ENCODE data around the gene BHLHE40. TPM values are rescaled to one million over a fixed set of nuclear protein-coding genes. Genes with fewer than 3 reads are reported as not detected.
A peak's percentile ranks its signal among the peaks of the same experiment; 100 is the strongest.

Gene BHLHE40
- total and polyA plus RNA-seq, 4 experiments from 2014 or later = 33.0 to 45.8 (median 39.7) TPM

GRCh38 chr3:5010706-5011554 is 31.7 kb downstream of the BHLHE40 start:
- CTCF ChIA-PET (ENCODE audit: partially characterized antibody) = interaction anchor here (1.2 to 3.3 kb wide), 5 partner anchors 8 to 299 kb away, joined by 3 to 10 read pairs (median 4); partner anchors contain the start of gene BHLHE40
- Mint-ChIP-seq H3K4me1 (peaks cover 27 to 67% (median 46%) of the 10 kb centered on the region in 4 donors), H3K36me3 (peaks cover 0 to 1% of the 10 kb centered on the region in 2 donors)

GRCh38 chr3:5011555-5012256 is 32.5 kb downstream of the BHLHE40 start:
- Histone ChIP-seq H3K4me3 (ENCODE audit: low read length in 2 of 2) (no peak overlapping the region), H3K36me3 (ENCODE audit: insufficient read depth, low read length) (no peaks in the 10 kb centered on the region), H3K27ac (ENCODE audit: low read depth, low read length) (no peak overlapping the region), H3K27me3 (ENCODE audit: insufficient read depth, low read length) (no peaks in the 10 kb centered on the region), H3K4me1 (ENCODE audit: insufficient read depth, low read length) (peaks cover 53% of the 10 kb centered on the region), H3K9me3 (ENCODE audit: control insufficient read depth in 1 of 2, low read length in 2 of 2) (no peaks in the 10 kb centered on the region)
- peaks cover 0 to under 1% of the 10 kb centered on the region in 2 donors for H3K36me3 Mint-ChIP-seq
- no peaks in the 10 kb centered on the region for H3K27me3 Mint-ChIP-seq
- CTCF ChIA-PET (ENCODE audit: partially characterized antibody) = interaction anchor here (0.7 to 3.3 kb wide), 7 partner anchors 11 to 300 kb away, joined by 3 to 10 read pairs (median 4); partner anchors contain the start of gene BHLHE40
- DNase-seq = no peak
- no peaks in the 10 kb centered on the region for H3K9me3 Mint-ChIP-seq
- H3K4me1 Mint-ChIP-seq = peaks cover 30 to 68% (median 49%) of the 10 kb centered on the region in 4 donors
- H3K4me3 Mint-ChIP-seq = peak overlapping the region in 1 of 8 donors; percentile 53
- intact Hi-C loops (cut with micrococcal nuclease) = no loop called here
- POLR2A ChIA-PET (ENCODE audit: partially characterized antibody) = interaction anchor here (1.4 to 25.1 kb wide), 5 partner anchors 8 to 29 kb away, joined by 4 to 580 read pairs (median 8); partner anchors contain the start of gene BHLHE40
- H3K27ac Mint-ChIP-seq = peak overlapping the region in 6 of 7 donors; percentile 54 to 81 (median 66)

More at GRCh38 chr3:5010706-5011554, 31.7 kb downstream of the BHLHE40 start:
- H3K4me3 ChIP-seq (ENCODE audit: low read length in 2 of 2) = no peak overlapping the region
- peak overlapping the region in 4 of 8 donors; percentile 44 to 73 (median 52) for H3K4me3 Mint-ChIP-seq
- no peaks in the 10 kb centered on the region for H3K9me3 ChIP-seq (ENCODE audit: control insufficient read depth in 1 of 2, low read length in 2 of 2)
- H3K4me1 ChIP-seq (ENCODE audit: insufficient read depth, low read length) = peaks cover 51% of the 10 kb centered on the region
- no peaks in the 10 kb centered on the region for H3K9me3 Mint-ChIP-seq
- POLR2A ChIA-PET (ENCODE audit: partially characterized antibody) = interaction anchor here (1.2 to 25.1 kb wide), 5 partner anchors 9 to 29 kb away, joined by 3 to 580 read pairs (median 8); partner anchors contain the start of gene BHLHE40
- DNase-seq = peak; percentile 44 to 61 (median 53)
- intact Hi-C loops (cut with micrococcal nuclease) = no loop called here
- H3K27me3 ChIP-seq (ENCODE audit: insufficient read depth, low read length) = no peaks in the 10 kb centered on the region
- H3K36me3 ChIP-seq (ENCODE audit: insufficient read depth, low read length) = no peaks in the 10 kb centered on the region
- peak overlapping the region; percentile 54 to 89 (median 79) for H3K27ac Mint-ChIP-seq
- no peaks in the 10 kb centered on the region for H3K27me3 Mint-ChIP-seq
- no peak overlapping the region for H3K27ac ChIP-seq (ENCODE audit: low read depth, low read length)

GRCh38 chr3:5012367-5012766 is 33.1 kb downstream of the BHLHE40 start:
- peak overlapping the region in 6 of 7 donors; percentile 51 to 77 (median 61) for H3K27ac Mint-ChIP-seq
- Histone ChIP-seq H3K4me1 (ENCODE audit: insufficient read depth, low read length) (peaks cover 53% of the 10 kb centered on the region), H3K4me3 (ENCODE audit: low read length in 2 of 2) (no peak overlapping the region), H3K27me3 (ENCODE audit: insufficient read depth, low read length) (no peaks in the 10 kb centered on the region), H3K9me3 (ENCODE audit: control insufficient read depth in 1 of 2, low read length in 2 of 2) (no peaks in the 10 kb centered on the region), H3K27ac (ENCODE audit: low read depth, low read length) (no peak overlapping the region), H3K36me3 (ENCODE audit: insufficient read depth, low read length) (no peaks in the 10 kb centered on the region)
- ChIA-PET CTCF (ENCODE audit: partially characterized antibody) (interaction anchor here (0.7 to 3.3 kb wide), 5 partner anchors 10 to 301 kb away, joined by 4 to 10 read pairs (median 5); partner anchors contain the start of gene BHLHE40), POLR2A (ENCODE audit: partially characterized antibody) (interaction anchor here (1.4 to 25.1 kb wide), 4 partner anchors 10 to 30 kb away, joined by 4 to 580 read pairs (median 7); partner anchors contain the start of gene BHLHE40)
- H3K9me3 Mint-ChIP-seq = no peaks in the 10 kb centered on the region
- H3K4me1 Mint-ChIP-seq = peaks cover 31 to 68% (median 49%) of the 10 kb centered on the region in 4 donors
- intact Hi-C loops (cut with micrococcal nuclease) = no loop called here
- no peaks in the 10 kb centered on the region for H3K27me3 Mint-ChIP-seq
- DNase-seq = no peak
- peak overlapping the region in 1 of 8 donors; percentile 53 for H3K4me3 Mint-ChIP-seq
- no peaks in the 10 kb centered on the region for H3K36me3 Mint-ChIP-seq

- H3K4me1 ChIP-seq (ENCODE audit: insufficient read depth, low read length) = peaks cover 58% of the 10 kb centered on the region
- no peak overlapping the region for H3K4me3 ChIP-seq (ENCODE audit: low read length in 2 of 2)
- H3K4me1 Mint-ChIP-seq = peaks cover 38 to 71% (median 54%) of the 10 kb centered on the region in 4 donors
- intact Hi-C loops (cut with micrococcal nuclease) = no loop called here
- H3K9me3 ChIP-seq (ENCODE audit: control insufficient read depth in 1 of 2, low read length in 2 of 2) = no peaks in the 10 kb centered on the region
- H3K27me3 Mint-ChIP-seq = no peaks in the 10 kb centered on the region
- H3K36me3 Mint-ChIP-seq = no peaks in the 10 kb centered on the region
- POLR2A ChIA-PET (ENCODE audit: partially characterized antibody) = interaction anchor here (1.0 to 25.1 kb wide), 4 partner anchors 9 to 191 kb away, joined by 3 to 580 read pairs (median 6); partner anchors contain the start of gene BHLHE40
- CTCF ChIA-PET (ENCODE audit: partially characterized antibody) = interaction anchor here (1.1 to 2.0 kb wide), 3 partner anchors 9 to 302 kb away, joined by 4 to 9 read pairs (median 5); partner anchors contain the start of gene BHLHE40
- no peaks in the 10 kb centered on the region for H3K9me3 Mint-ChIP-seq
- no peak overlapping the region for H3K27ac ChIP-seq (ENCODE audit: low read depth, low read length)
- H3K27ac Mint-ChIP-seq = peak overlapping the region in 1 of 7 donors; percentile 54
- DNase-seq = no peak
- no peaks in the 10 kb centered on the region for H3K27me3 ChIP-seq (ENCODE audit: insufficient read depth, low read length)
- H3K36me3 ChIP-seq (ENCODE audit: insufficient read depth, low read length) = no peaks in the 10 kb centered on the region
- H3K4me3 Mint-ChIP-seq = no peak overlapping the region
These were observed 34.0 kb downstream of the BHLHE40 start for GRCh38 chr3:5013021-5013906.

GRCh38 chr3:5014391-5014790 is 35.2 kb downstream of the BHLHE40 start:
- Mint-ChIP-seq H3K36me3 (no peaks in the 10 kb centered on the region), H3K27ac (peak overlapping the region; percentile 6 to 95 (median 67)), H3K4me1 (peaks cover 42 to 74% (median 59%) of the 10 kb centered on the region in 4 donors), H3K4me3 (no peak overlapping the region), H3K9me3 (no peaks in the 10 kb centered on the region), H3K27me3 (no peaks in the 10 kb centered on the region)
- H3K27ac ChIP-seq (ENCODE audit: low read depth, low read length) = no peak overlapping the region
- intact Hi-C loops (cut with micrococcal nuclease) = no loop called here
- CTCF ChIA-PET (ENCODE audit: partially characterized antibody) = interaction anchor here (2.0 kb wide), 1 partner anchor 34 kb away, joined by 9 read pairs; the partner anchor contains the start of gene BHLHE40
- H3K36me3 ChIP-seq (ENCODE audit: insufficient read depth, low read length) = no peaks in the 10 kb centered on the region
- no peak for DNase-seq
- no peaks in the 10 kb centered on the region for H3K27me3 ChIP-seq (ENCODE audit: insufficient read depth, low read length)
- no peaks in the 10 kb centered on the region for H3K9me3 ChIP-seq (ENCODE audit: control insufficient read depth in 1 of 2, low read length in 2 of 2)
- peaks cover 69% of the 10 kb centered on the region for H3K4me1 ChIP-seq (ENCODE audit: insufficient read depth, low read length)
- POLR2A ChIA-PET (ENCODE audit: partially characterized antibody) = interaction anchor here (1.0 to 25.1 kb wide), 2 partner anchors 32 to 192 kb away, joined by 3 to 580 read pairs; partner anchors contain the start of gene BHLHE40
- H3K4me3 ChIP-seq (ENCODE audit: low read length in 2 of 2) = no peak overlapping the region

GRCh38 chr3:5015056-5015455 is 35.8 kb downstream of the BHLHE40 start:
- Histone ChIP-seq H3K4me3 (ENCODE audit: low read length in 2 of 2) (no peak overlapping the region), H3K27me3 (ENCODE audit: insufficient read depth, low read length) (no peaks in the 10 kb centered on the region), H3K9me3 (ENCODE audit: control insufficient read depth in 1 of 2, low read length in 2 of 2) (no peaks in the 10 kb centered on the region), H3K36me3 (ENCODE audit: insufficient read depth, low read length) (no peaks in the 10 kb centered on the region), H3K27ac (ENCODE audit: low read depth, low read length) (no peak overlapping the region), H3K4me1 (ENCODE audit: insufficient read depth, low read length) (peaks cover 76% of the 10 kb centered on the region)
- Mint-ChIP-seq H3K9me3 (no peaks in the 10 kb centered on the region), H3K4me3 (no peak overlapping the region), H3K4me1 (peaks cover 48 to 80% (median 65%) of the 10 kb centered on the region in 4 donors), H3K36me3 (no peaks in the 10 kb centered on the region), H3K27me3 (no peaks in the 10 kb centered on the region), H3K27ac (peak overlapping the region; percentile 23 to 90 (median 51))
- ChIA-PET CTCF (ENCODE audit: partially characterized antibody) (interaction anchor here (5.2 kb wide), 1 partner anchor 304 kb away, joined by 34 read pairs; no protein-coding TSS in a partner anchor), POLR2A (ENCODE audit: partially characterized antibody) (interaction anchor here (25.1 kb wide), 1 partner anchor 33 kb away, joined by 580 read pairs; the partner anchor contains the start of gene BHLHE40)
- intact Hi-C loops (cut with micrococcal nuclease) = no loop called here
- DNase-seq = no peak

Measured in CD4-positive, alpha-beta memory T cell (primary cell).